Suprapubic skin (tissue), 4 donors: ENCODE data around the gene NEGR1. TPM values are rescaled to one million over a fixed set of nuclear protein-coding genes. Genes with fewer than 3 reads are reported as not detected.

Experiments
- DNase-seq, 2 donors: peaks; one replicate each; pipeline ENCODE4 v3.0.0-alpha.2; 2019; ENCODE audit warnings: low spot score in 2 of 2
- H3K27ac ChIP-seq: fragments of 200-600 bp; sonication (generic); one replicate; pipeline ENCODE4 v1.5.1; 2019
- H3K27me3 ChIP-seq: fragments of 200-600 bp; sonication (generic); one replicate; pipeline ENCODE4 v1.5.1; 2019
- H3K36me3 ChIP-seq: fragments of 200-600 bp; sonication (generic); one replicate; pipeline ENCODE4 v1.5.1; 2019
- H3K4me1 ChIP-seq: fragments of 200-600 bp; sonication (generic); one replicate; pipeline ENCODE4 v1.5.1; 2019
- H3K4me3 ChIP-seq: fragments of 200-600 bp; sonication (generic); one replicate; pipeline ENCODE4 v1.5.1; 2019; ENCODE audit warnings: mild to moderate bottlenecking
- H3K9me3 ChIP-seq: fragments of 200-600 bp; sonication (generic); one replicate; pipeline ENCODE4 v1.5.1; 2019
- EP300 ChIP-seq: sonication (generic); formaldehyde crosslinking; IDR thresholded peaks from one replicate; pipeline ENCODE4 v1.6.1; 2017; ENCODE audit warnings: antibody characterized with exemption
- POLR2A ChIP-seq, 2 donors: fragments of 450-650 bp; IDR thresholded peaks; one replicate each; pipeline ENCODE4 v1.6.1; 2017; ENCODE audit warnings: antibody characterized with exemption in 2 of 2, mild to moderate bottlenecking in 2 of 2, moderate library complexity in 2 of 2
- POLR2AphosphoS5 ChIP-seq, 3 donors: sonication (generic); formaldehyde crosslinking; IDR thresholded peaks; one replicate each; pipeline ENCODE4 v1.6.1; 2017; ENCODE audit warnings: antibody characterized with exemption in 3 of 3
- WGBS: methylation state at CpG from one replicate; pipeline ENCODE4 v1.1.5; 2018; 5-methylcytosine and 5-hydroxymethylcytosine counted together
- total RNA-seq, 4 donors: library from RNA; depleted of rRNA; stranded (reverse); fragments of >200 nt; gene quantifications; one replicate each; pipeline ENCODE4 v1.1.0, GENCODE V29; 2016
- TF ChIP-seq, protein P1 (sequence below), 2 donors: fragments of 200-600 bp in 1 of 2; fragments of 450-650 bp in 1 of 2; sonication (generic) in 1 of 2; IDR thresholded peaks; one replicate each; pipeline ENCODE4 v1.5.1; 2016 to 2019; ENCODE audit warnings: antibody characterized with exemption in 2 of 2, mild to moderate bottlenecking in 1 of 2, moderate library complexity in 1 of 2

Gene NEGR1
- total RNA-seq, 4 donors from 2014 or later = 3.0 to 9.9 (median 3.8) TPM

DNA sequence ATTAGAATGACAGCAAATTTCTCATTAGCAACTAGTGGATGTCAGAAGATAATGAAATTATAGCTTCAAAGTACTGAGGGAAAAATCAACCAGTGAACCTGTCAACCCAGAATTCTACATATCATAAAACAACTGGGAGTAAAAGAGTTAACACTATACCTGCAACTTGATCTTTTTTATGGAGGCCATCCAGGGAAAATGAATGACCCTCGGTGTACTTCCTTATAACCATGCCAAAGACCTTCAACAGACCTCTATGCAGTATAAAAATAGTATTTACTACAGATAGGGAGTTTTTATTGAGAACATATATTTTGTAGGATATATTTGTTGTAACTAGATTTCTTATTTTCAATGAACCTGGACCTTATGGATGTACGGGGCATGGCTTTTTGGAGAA lies 809.0 kb downstream of the NEGR1 start:
- no peak overlapping the region for H3K27ac ChIP-seq
- no peaks in the 10 kb centered on the region for H3K9me3 ChIP-seq
- 53% methylated on average over 2 of the region's 2 CpGs for WGBS
- H3K4me3 ChIP-seq = no peak overlapping the region
- no peaks in the 10 kb centered on the region for H3K27me3 ChIP-seq
- TF ChIP-seq POLR2AphosphoS5 (IDR thresholded peaks at IDR 0.05) (no peak), POLR2A (IDR thresholded peaks at IDR 0.05) (no peak), EP300 (no peak)
- TF ChIP-seq, protein P1, sequence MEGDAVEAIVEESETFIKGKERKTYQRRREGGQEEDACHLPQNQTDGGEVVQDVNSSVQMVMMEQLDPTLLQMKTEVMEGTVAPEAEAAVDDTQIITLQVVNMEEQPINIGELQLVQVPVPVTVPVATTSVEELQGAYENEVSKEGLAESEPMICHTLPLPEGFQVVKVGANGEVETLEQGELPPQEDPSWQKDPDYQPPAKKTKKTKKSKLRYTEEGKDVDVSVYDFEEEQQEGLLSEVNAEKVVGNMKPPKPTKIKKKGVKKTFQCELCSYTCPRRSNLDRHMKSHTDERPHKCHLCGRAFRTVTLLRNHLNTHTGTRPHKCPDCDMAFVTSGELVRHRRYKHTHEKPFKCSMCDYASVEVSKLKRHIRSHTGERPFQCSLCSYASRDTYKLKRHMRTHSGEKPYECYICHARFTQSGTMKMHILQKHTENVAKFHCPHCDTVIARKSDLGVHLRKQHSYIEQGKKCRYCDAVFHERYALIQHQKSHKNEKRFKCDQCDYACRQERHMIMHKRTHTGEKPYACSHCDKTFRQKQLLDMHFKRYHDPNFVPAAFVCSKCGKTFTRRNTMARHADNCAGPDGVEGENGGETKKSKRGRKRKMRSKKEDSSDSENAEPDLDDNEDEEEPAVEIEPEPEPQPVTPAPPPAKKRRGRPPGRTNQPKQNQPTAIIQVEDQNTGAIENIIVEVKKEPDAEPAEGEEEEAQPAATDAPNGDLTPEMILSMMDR (IDR thresholded peaks at IDR 0.05) = no peak
- no peaks in the 10 kb centered on the region for H3K36me3 ChIP-seq
- DNase-seq = no peak
- H3K4me1 ChIP-seq = no peaks in the 10 kb centered on the region

DNA sequence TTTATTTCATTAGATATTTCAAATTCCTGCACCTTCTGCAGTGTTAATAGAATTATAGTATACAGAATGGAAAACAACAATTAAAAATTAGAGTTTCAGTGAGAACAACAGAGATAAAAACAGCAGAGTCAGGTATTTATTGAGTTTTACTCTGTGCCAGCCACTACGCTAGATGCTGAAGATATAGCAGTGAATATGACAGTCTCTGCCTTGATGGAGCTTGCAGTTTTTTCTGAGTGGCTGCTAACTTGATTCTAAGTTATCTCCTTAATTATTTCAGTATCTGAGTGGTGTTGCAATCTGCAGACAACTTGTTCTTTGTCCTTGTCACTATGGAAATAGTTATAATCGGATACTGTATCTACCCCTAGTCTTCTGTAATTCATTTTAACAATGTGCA lies 817.2 kb downstream of the NEGR1 start:
- no peaks in the 10 kb centered on the region for H3K27me3 ChIP-seq
- TF ChIP-seq, protein P1 (IDR thresholded peaks at IDR 0.05) = no peak
- TF ChIP-seq POLR2A (IDR thresholded peaks at IDR 0.05) (no peak), POLR2AphosphoS5 (IDR thresholded peaks at IDR 0.05) (no peak), EP300 (no peak)
- H3K4me3 ChIP-seq = no peak overlapping the region
- no peaks in the 10 kb centered on the region for H3K9me3 ChIP-seq
- H3K36me3 ChIP-seq = no peaks in the 10 kb centered on the region
- H3K27ac ChIP-seq = no peak overlapping the region
- no peak for DNase-seq
- WGBS = 79% methylated on average over 2 of the region's 2 CpGs
- H3K4me1 ChIP-seq = peaks cover 2% of the 10 kb centered on the region

DNA sequence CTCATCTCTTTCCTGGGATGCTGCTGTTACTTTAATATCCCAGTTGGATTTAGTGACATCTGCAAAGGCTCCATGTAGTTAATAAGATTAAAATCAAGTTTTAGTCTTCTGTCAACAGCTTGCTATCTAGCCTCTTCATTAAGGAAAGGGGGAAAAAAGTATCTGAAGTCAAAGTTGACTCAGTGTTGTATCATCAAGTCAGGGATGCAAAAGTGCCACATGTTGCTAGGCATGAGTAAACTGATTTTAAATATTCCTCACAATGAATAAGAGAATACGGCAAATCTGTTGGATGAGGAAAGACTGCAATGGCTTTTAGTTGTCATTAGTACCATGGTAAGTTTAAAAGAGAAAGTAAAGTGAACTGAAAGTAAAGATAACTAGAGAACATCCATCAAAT lies 818.3 kb downstream of the NEGR1 start:
- Histone ChIP-seq H3K4me3 (no peak overlapping the region), H3K27me3 (no peaks in the 10 kb centered on the region), H3K9me3 (no peaks in the 10 kb centered on the region), H3K36me3 (no peaks in the 10 kb centered on the region), H3K27ac (peak overlapping the region; percentile 11), H3K4me1 (peaks cover 2% of the 10 kb centered on the region)
- TF ChIP-seq EP300 = no peak
- TF ChIP-seq, protein P1 (IDR thresholded peaks at IDR 0.05) = no peak
- TF ChIP-seq POLR2AphosphoS5 (IDR thresholded peaks at IDR 0.05) = no peak
- TF ChIP-seq POLR2A (IDR thresholded peaks at IDR 0.05) = no peak
- no peak for DNase-seq
- WGBS = 70% methylated on average over 1 of the region's 1 CpG

DNA sequence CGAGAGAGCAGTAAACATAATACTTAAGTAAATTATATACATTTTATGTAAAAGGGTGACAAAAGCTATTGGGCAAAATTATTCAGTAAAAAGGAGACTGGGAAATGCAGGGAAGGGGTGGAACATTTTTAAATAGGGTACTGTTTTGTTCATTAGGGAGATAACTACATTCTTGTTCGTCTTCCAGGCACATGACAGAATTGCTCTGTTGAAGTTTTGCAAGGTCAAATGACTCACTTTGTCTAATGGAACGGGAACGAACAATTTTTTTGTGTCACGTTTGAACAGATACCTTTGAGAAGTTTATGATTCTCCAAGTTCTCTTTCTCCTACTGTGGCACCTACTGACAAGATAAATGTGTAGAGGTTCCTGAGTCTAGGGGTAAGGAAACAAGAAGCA lies 819.2 kb downstream of the NEGR1 start:
- 37% methylated on average over 5 of the region's 5 CpGs for WGBS
- TF ChIP-seq POLR2AphosphoS5 (IDR thresholded peaks at IDR 0.05) (no peak), POLR2A (IDR thresholded peaks at IDR 0.05) (no peak), EP300 (no peak)
- TF ChIP-seq, protein P1 (IDR thresholded peaks at IDR 0.05) = no peak
- peaks cover 2% of the 10 kb centered on the region for H3K4me1 ChIP-seq
- DNase-seq = no peak
- no peaks in the 10 kb centered on the region for H3K9me3 ChIP-seq
- H3K4me3 ChIP-seq = no peak overlapping the region
- no peaks in the 10 kb centered on the region for H3K27me3 ChIP-seq
- no peaks in the 10 kb centered on the region for H3K36me3 ChIP-seq
- peak overlapping the region; percentile 11 for H3K27ac ChIP-seq

DNA sequence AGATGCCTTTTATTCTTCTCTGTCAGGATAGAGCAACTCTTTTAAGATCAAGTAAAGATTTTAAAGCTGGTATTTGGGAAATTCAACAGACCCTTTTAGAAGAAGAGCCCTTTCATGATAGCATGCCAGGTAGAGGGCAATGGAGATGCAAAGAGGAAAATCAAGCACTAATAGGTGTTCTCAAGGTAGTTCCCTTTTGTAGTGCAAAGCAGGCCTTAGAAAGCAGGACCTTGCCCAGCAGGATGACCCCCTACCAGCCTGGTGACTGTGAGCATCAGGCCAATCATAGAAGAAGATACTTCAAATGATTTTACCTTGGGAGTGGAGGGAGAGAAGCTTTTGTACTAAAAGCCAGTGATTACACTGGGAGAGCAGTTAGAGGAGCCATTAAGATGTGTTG lies 820.1 kb downstream of the NEGR1 start:
- Histone ChIP-seq H3K4me3 (no peak overlapping the region), H3K4me1 (peaks cover 2% of the 10 kb centered on the region), H3K27ac (no peak overlapping the region), H3K36me3 (no peaks in the 10 kb centered on the region), H3K27me3 (no peaks in the 10 kb centered on the region), H3K9me3 (no peaks in the 10 kb centered on the region)
- TF ChIP-seq, protein P1 (IDR thresholded peaks at IDR 0.05) = no peak
- TF ChIP-seq POLR2AphosphoS5 (IDR thresholded peaks at IDR 0.05) = no peak
- no peak for TF ChIP-seq EP300
- TF ChIP-seq POLR2A (IDR thresholded peaks at IDR 0.05) = no peak
- DNase-seq = no peak
